RWPE1 (cell line): ENCODE results near the gene VPS4A.

ENCODE experiments used
- CTCF ChIA-PET: fragments of 350-600 bp; sonication (Branson Sonifier 250); formaldehyde crosslinking; extraction: SDS; loops from one replicate; lab custom pipeline; 2021; lab: Yijun Ruan, JAX
- POLR2A ChIA-PET: fragments of 400-600 bp; formaldehyde crosslinking; extraction: SDS; loops from one replicate; lab custom pipeline; 2020; ENCODE audit warnings: antibody characterized with exemption; ENCODE audit not compliant: low non-redundant PET; lab: Yijun Ruan, JAX
- DNase-seq: peaks from one replicate; pipeline ENCODE4 v3.0.0; 2012; ENCODE audit warnings: low spot score
- H3K27ac ChIP-seq: fragments of 450-650 bp; 2 replicates; pipeline ENCODE4 v1.5.1; 2017
- TF ChIP-seq, protein P1 (sequence below): fragments of 450-650 bp; conservative IDR thresholded peaks from 2 replicates; pipeline ENCODE4 v1.5.1; 2017; ENCODE audit warnings: low read depth, mild to moderate bottlenecking

VPS4A gene

DNA sequence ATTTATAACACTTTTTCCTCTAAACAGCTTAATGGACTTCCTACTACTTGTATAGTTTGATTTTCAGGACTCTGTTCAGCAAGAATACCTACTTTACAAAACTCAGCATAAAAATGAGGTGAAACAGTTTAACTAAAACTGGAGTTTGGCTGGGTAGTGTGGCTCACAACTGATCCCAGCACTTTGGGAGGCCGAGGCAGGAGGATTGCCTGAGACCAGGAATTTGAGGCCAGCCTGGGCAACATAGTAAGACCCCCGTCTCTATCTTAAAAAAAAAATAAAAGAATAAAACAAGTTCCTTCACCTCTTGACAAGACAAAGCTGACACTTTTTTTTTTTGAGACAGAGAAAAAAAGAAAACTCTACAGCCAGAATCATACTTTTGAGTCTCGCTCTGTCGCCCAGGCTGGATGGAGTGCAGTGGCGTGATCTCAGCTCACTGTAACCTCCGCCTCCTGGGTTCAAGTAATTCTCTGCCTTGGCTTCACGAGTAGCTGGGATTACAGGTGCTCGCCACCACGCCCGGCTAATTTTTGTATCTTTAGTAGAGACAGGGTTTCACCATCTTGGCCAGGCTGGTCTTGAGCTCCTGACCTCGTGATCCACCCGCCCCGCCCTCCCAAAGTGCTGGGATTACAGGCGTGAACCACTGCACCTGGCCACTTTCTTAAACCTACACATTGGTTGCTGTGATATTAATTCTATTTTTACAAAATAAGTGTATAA is 16.6 kb downstream of the VPS4A start:
- POLR2A ChIA-PET = no interaction called here
- TF ChIP-seq, protein P1, sequence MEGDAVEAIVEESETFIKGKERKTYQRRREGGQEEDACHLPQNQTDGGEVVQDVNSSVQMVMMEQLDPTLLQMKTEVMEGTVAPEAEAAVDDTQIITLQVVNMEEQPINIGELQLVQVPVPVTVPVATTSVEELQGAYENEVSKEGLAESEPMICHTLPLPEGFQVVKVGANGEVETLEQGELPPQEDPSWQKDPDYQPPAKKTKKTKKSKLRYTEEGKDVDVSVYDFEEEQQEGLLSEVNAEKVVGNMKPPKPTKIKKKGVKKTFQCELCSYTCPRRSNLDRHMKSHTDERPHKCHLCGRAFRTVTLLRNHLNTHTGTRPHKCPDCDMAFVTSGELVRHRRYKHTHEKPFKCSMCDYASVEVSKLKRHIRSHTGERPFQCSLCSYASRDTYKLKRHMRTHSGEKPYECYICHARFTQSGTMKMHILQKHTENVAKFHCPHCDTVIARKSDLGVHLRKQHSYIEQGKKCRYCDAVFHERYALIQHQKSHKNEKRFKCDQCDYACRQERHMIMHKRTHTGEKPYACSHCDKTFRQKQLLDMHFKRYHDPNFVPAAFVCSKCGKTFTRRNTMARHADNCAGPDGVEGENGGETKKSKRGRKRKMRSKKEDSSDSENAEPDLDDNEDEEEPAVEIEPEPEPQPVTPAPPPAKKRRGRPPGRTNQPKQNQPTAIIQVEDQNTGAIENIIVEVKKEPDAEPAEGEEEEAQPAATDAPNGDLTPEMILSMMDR = no peak
- peak overlapping the region; percentile 87 for H3K27ac ChIP-seq
- CTCF ChIA-PET = interaction anchor here (1.1 kb wide), 1 partner anchor 13 kb away, joined by 5 read pairs; no protein-coding TSS in a partner anchor
- no peak for DNase-seq

DNA sequence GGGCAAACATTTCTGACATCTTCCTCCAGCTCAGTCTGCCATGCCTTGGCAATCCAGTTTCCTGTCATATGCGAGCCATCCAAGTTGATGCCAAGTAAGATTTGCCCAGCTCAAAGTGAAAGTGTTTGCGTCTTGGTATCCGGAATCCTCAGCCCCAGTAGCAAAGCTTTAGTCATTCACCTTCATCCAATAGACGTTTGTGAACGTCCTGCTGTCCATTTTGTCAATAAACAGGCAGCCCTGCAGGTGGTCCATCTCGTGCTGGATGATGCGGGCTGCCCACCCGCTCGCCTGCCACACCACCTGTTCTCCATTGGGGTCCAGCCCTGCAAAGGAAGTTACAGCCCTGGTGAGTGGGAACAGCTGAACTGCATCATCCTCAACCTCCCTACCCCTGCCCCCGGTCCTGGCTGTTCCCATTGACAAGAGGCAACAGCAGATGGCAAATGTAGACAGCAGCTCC is 17.7 kb downstream of the VPS4A start:
- ChIA-PET POLR2A (interaction anchor here (0.5 to 2.0 kb wide), 2 partner anchors 11 to 1984 kb away, joined by 6 to 11 read pairs; partner anchors contain the start of genes COG8 and NIP7), CTCF (interaction anchor here (0.6 kb wide), 2 partner anchors 427 to 1044 kb away, joined by 3 read pairs; no protein-coding TSS in a partner anchor)
- peak; percentile 65 for DNase-seq
- H3K27ac ChIP-seq = peak overlapping the region; percentile 87
- TF ChIP-seq, protein P1 = no peak

GRCh38 chr16:69329369-69330285 is 18.5 kb downstream of the VPS4A start:
- no peak for DNase-seq
- ChIA-PET CTCF (interaction anchor here (0.6 to 0.7 kb wide), 3 partner anchors 9 to 1045 kb away, joined by 3 read pairs; no protein-coding TSS in a partner anchor), POLR2A (interaction anchor here (0.5 to 2.0 kb wide), 2 partner anchors 10 to 1093 kb away, joined by 3 to 11 read pairs; partner anchors contain the start of genes COG8 and NIP7)
- TF ChIP-seq, protein P1 = no peak
- H3K27ac ChIP-seq = peak overlapping the region; percentile 87

DNA sequence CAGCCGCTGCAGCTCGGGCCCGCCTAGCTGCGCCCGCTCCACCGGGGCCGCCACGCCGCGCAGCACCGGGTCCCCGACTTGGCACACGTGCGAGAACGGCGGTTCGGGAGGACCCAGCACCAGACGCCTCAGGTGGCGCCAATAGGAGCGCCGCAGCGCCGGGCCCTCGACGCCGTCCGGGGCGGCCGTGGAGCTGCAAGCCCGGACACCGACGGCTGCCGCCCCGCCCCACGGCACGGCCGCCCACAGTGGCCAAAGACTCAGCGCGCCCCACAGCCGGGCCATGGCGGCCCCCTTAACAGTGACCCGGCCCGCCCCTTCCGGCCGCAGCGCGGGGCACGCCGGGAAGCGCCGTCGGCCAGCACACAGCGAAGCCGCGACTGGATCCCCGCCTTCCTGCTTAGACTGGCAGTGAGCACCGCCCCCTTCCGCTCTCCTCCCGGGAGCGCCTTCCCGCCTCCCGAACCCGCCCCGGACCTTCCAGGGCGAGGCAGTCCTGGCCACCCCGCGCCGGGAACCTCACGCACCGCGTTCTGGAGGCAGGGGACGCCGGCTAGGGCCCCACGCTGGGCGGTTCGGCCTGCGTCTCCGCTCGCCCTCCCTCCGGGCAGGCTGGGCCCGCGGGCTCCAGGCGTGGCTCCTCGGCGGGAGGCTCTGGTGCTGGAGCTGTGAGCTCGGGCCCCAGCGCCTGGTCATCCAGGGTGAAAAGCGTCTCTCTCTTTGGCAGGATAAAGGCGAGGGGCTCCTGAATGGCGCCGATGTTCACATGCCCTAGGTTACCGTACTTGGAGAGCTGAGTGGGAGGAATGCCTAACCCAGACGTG is 19.3 kb downstream of the VPS4A start, which contains the start of gene PDF:
TSS of gene PDF (minus strand) at position 303 of the 824 bp plus-strand sequence. CDS start at position 285, 18 bp downstream.
- peak; percentile 90 for DNase-seq
- TF ChIP-seq, protein P1 = no peak
- ChIA-PET CTCF (interaction anchor here (0.7 kb wide), 1 partner anchor 10 kb away, joined by 3 read pairs; no protein-coding TSS in a partner anchor), POLR2A (interaction anchor here (0.5 to 2.0 kb wide), 4 partner anchors 9 to 1094 kb away, joined by 3 to 11 read pairs (median 4); partner anchors contain the start of genes COG8 and NIP7)
- H3K27ac ChIP-seq = peak within 1 kb of the TSS; percentile 87

DNA sequence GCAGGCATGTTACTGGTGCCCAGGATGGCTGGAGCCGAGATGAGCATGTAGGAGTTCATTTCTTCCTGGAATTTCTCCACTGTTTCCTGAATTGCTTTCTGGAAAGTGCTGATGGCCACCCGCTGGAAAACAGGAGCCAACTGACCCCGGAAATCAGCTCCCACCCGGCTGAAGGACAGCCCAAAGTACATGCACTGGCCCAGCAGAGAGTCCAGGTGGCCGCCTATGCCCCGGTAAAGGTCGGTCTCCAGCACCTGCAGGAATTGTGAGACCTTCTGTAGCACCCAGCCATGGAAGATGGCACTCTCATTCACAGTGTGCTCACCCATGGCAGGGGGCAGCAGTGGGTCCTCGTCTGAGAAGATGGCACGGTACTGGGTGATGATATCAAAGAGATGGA is 23.5 kb downstream of the VPS4A start:
- CTCF ChIA-PET = no interaction called here
- peak overlapping the region; percentile 21 for H3K27ac ChIP-seq
- TF ChIP-seq, protein P1 = no peak
- POLR2A ChIA-PET = no interaction called here
- DNase-seq = no peak
